Karpas-422 (cell line): ENCODE data around the gene ACE. TPM values are rescaled to one million over a fixed set of nuclear protein-coding genes. Genes with fewer than 3 reads are reported as not detected.

Experiments used
- DNase-seq: peaks from one replicate; pipeline ENCODE4 v3.0.0-alpha.2; 2015
- H2AFZ ChIP-seq: fragments of 200-600 bp; sonication (generic); 2 replicates; pipeline ENCODE4 v1.6.1; 2014; ENCODE audit warnings: antibody characterized with exemption, low read length, mixed read lengths
- H3K27ac ChIP-seq: fragments of 200-600 bp; sonication (generic); 2 replicates; pipeline ENCODE4 v1.5.1; 2014; ENCODE audit warnings: mild to moderate bottlenecking, low read length, moderate library complexity
- H3K27me3 ChIP-seq: fragments of 200-600 bp; sonication (generic); 2 replicates; pipeline ENCODE4 v1.6.1; 2014; ENCODE audit warnings: low read length, mixed read lengths
- H3K36me3 ChIP-seq: fragments of 200-600 bp; sonication (generic); 2 replicates; pipeline ENCODE4 v1.6.1; 2014; ENCODE audit warnings: low read length, mixed read lengths; ENCODE audit not compliant: insufficient read depth
- H3K4me1 ChIP-seq: fragments of 200-600 bp; sonication (generic); 2 replicates; pipeline ENCODE4 v1.6.1; 2014; ENCODE audit warnings: mild to moderate bottlenecking, low read length, mixed read lengths
- H3K4me2 ChIP-seq: fragments of 200-600 bp; sonication (generic); 2 replicates; pipeline ENCODE4 v1.6.1; 2014; ENCODE audit warnings: low read length, low read depth, mild to moderate bottlenecking; ENCODE audit not compliant: poor library complexity, severe bottlenecking
- H3K4me3 ChIP-seq: fragments of 200-600 bp; sonication (generic); 2 replicates; pipeline ENCODE4 v1.5.1; 2014; ENCODE audit warnings: mild to moderate bottlenecking, antibody characterized with exemption, low read length, mixed read lengths
- H3K79me2 ChIP-seq: fragments of 200-600 bp; sonication (generic); 2 replicates; pipeline ENCODE4 v1.6.1; 2014; ENCODE audit warnings: mild to moderate bottlenecking, low read length, mixed read lengths
- H3K9ac ChIP-seq: fragments of 200-600 bp; sonication (generic); 2 replicates; pipeline ENCODE4 v1.6.0; 2014; ENCODE audit warnings: low read length
- H3K9me2 ChIP-seq: fragments of 200-600 bp; sonication (generic), shearing (Covaris generic); replicated peaks from 2 replicates; pipeline ENCODE4 v1.6.0; 2014; ENCODE audit warnings: mild to moderate bottlenecking, low read length, moderate library complexity; ENCODE audit not compliant: insufficient read depth
- H3K9me3 ChIP-seq: fragments of 300-700, 200-600 bp; sonication (generic); 2 replicates; pipeline ENCODE4 v1.6.1; 2014; ENCODE audit warnings: low read length, mixed read lengths
- H4K20me1 ChIP-seq: fragments of 200-600 bp; sonication (generic); 2 replicates; pipeline ENCODE4 v1.6.1; 2014; ENCODE audit warnings: mild to moderate bottlenecking, antibody characterized with exemption, low read length, low read depth; ENCODE audit not compliant: insufficient read depth
- total RNA-seq: library from RNA; depleted of rRNA; stranded (reverse); fragments of >200 nt; shearing (Covaris generic); gene quantifications from 2 replicates; pipeline ENCODE4 v1.2.3, GENCODE V29; 2014; ENCODE audit warnings: low replicate concordance

Gene ACE
- total RNA-seq, 1 experiment from 2014 or later: 6.7 TPM

DNA sequence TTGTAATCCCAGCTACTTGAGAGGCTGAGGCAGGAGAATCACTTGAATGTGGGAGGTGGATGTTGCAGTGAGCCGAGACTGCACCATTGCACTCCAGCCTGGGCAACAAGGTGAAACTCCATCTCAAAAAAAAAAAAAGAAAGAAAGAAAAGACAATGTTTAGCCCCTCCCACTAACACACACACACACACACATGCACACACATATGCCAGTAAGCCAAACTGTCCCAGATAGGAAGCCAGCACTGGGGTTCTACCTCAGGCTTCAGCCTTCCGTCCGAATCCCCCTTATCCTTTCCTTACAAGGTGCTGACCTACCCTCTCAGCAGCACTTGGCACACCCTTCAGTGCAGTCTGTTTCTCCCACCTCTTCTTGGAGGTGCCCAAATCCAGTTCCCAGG is 37.6 kb downstream of the ACE start:
- no peaks in the 10 kb centered on the region for H3K36me3 ChIP-seq
- no peaks in the 10 kb centered on the region for H3K9me3 ChIP-seq
- peak; percentile 68 for DNase-seq
- H3K4me1 ChIP-seq: peaks cover 65% of the 10 kb centered on the region
- H3K9me2 ChIP-seq: no peaks in the 10 kb centered on the region
- peak overlapping the region; percentile 21; the same call in 1 of the 2 replicates for H2AFZ ChIP-seq
- H4K20me1 ChIP-seq: no peaks in the 10 kb centered on the region
- H3K79me2 ChIP-seq: no peaks in the 10 kb centered on the region
- H3K9ac ChIP-seq: peak overlapping the region; percentile 56
- no peaks in the 10 kb centered on the region for H3K27me3 ChIP-seq
- H3K4me3 ChIP-seq: peak overlapping the region; percentile 60
- peak overlapping the region; percentile 73 for H3K4me2 ChIP-seq
- H3K27ac ChIP-seq: peak overlapping the region; percentile 88

DNA sequence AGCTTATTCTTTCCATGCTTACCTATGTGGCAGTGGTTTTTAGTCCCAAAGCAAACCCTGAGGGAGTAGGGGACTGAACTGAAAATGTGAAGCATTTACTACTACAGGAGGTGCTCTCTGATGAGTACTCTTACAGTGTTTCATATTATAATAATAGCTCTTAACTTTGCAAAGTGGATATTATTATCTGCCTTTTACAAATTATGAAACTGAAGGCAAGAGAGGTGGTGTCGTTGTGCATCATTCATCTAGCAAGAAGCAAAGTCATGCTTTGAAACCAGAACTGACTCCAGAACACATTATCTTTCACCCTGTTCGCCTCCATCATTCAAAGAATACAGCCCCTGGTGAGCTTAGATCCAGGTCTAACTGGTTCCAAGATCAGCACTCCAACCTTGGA is 38.1 kb downstream of the ACE start:
- Histone ChIP-seq H3K4me2 (peak overlapping the region; percentile 73), H3K27me3 (no peaks in the 10 kb centered on the region), H3K9me3 (no peaks in the 10 kb centered on the region), H4K20me1 (no peaks in the 10 kb centered on the region), H3K4me3 (peak overlapping the region; percentile 60), H3K9me2 (no peaks in the 10 kb centered on the region), H3K79me2 (no peaks in the 10 kb centered on the region), H3K9ac (peak overlapping the region; percentile 56), H3K4me1 (peaks cover 70% of the 10 kb centered on the region), H3K27ac (peak overlapping the region; percentile 88), H3K36me3 (no peaks in the 10 kb centered on the region), H2AFZ (peak overlapping the region; percentile 21; the same call in 1 of the 2 replicates)
- DNase-seq: peak; percentile 81

DNA sequence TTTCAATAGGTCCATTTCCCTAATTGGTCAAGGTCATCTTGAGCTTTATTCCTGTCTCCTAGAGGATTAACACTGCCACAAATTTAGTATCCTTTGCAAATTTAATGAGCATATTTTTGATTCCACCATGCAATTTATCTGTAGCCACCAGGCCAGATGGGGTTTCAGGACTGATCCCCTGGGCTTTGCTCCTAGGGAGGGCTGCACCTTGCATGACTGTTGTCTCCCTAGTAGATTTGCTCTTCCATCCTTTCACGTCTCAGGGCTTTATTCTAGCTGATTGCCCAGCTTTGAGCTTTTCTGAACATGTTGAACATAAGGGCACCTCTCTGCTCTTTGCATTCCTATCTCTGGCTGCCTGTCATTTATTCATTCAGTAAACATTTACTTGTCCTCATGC is 38.6 kb downstream of the ACE start:
- H3K36me3 ChIP-seq: no peaks in the 10 kb centered on the region
- H3K9me3 ChIP-seq: no peaks in the 10 kb centered on the region
- H3K27me3 ChIP-seq: no peaks in the 10 kb centered on the region
- H3K27ac ChIP-seq: peak overlapping the region; percentile 88
- H4K20me1 ChIP-seq: no peaks in the 10 kb centered on the region
- peaks cover 75% of the 10 kb centered on the region for H3K4me1 ChIP-seq
- peak; percentile 82 for DNase-seq
- peak overlapping the region; percentile 60 for H3K4me3 ChIP-seq
- H3K79me2 ChIP-seq: no peaks in the 10 kb centered on the region
- H3K9me2 ChIP-seq: no peaks in the 10 kb centered on the region
- peak overlapping the region; percentile 73 for H3K4me2 ChIP-seq
- peak overlapping the region; percentile 56 for H3K9ac ChIP-seq
- peak overlapping the region; percentile 21; the same call in 1 of the 2 replicates for H2AFZ ChIP-seq

DNA sequence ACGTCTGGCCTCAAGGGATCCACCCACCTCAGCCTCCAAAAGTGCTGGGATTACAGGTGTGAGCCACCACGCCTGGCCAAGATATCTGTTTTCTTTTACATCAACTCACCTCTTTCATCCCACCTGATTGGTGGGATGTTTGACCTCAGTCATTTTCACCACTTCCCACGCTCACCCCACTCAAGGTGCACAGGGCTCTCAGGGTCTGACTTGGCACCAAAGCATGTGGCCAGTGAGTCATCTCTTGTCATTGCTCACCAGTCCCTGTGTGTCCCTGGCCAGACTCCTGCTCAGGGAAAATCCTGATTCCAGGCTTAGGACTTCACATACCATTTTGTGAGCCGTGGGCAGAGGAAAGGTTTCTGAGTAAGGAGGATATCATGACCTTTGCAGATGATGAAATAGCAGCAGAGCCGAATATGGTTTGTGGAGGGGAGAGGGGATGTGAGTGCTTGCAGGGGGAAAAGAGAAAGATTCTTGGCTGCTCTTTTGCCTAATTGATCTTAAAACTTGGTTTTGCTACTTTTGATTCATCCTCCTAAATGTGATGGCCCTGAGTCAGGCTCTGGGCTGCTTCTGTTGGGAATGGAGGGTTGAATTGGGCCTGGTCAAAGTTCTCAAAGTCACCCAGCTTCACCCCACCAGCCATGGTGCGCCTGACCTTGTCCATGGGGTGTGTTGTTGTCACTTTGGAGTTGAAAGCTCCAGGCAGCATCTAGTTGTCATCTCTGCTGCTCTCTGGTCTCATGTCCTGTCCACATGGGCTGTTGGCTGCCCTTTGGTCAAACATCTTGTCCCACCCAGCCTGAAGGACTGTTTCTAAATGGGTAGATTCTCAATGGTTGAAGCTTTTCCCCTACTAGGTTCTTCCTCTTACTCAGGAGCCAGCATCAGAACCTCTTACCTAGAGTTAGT is 40.3 kb downstream of the ACE start:
- Histone ChIP-seq H3K79me2 (no peaks in the 10 kb centered on the region), H4K20me1 (no peaks in the 10 kb centered on the region), H3K9me2 (no peaks in the 10 kb centered on the region), H3K36me3 (no peaks in the 10 kb centered on the region), H3K27me3 (no peaks in the 10 kb centered on the region), H3K9me3 (no peaks in the 10 kb centered on the region), H3K9ac (no peak overlapping the region), H3K4me3 (no peak overlapping the region), H3K4me2 (no peak overlapping the region), H2AFZ (no peak overlapping the region), H3K27ac (no peak overlapping the region; the same call in 1 of the 2 replicates), H3K4me1 (peaks cover 81% of the 10 kb centered on the region)
- no peak for DNase-seq

DNA sequence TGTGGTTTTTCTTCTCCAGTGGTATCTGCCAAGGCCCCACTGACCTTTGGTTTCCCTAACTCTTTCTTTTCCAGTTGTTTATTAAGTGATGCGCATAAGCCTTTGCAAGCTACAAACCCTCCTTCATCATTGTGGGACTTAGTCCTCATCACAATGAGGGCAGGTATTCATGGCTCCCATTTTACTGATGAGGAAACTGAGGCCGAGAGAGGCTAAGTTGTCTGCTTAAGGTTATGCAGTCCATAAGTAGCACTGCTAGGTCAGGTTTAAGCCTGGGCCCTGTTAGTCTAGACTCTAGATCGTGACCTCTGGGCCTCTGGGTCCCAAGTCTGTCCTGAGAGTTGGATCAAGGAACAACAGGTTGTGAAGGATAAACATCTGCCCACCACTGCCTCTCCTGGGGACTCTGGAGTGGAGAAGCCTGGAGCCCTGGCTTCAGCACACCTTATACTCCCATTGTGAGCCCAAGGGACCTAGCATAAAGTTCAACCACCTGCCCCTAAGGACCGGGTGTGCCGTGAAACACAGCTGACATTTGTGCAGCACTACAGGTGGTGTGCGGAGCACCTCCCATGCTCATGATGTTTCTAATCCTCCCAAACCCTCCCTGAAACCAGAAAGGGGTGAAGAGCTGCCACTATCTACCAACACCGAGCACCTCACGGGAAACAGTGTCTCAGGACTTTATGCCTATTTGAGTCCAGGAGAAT is 41.1 kb downstream of the ACE start:
- no peak overlapping the region for H3K9ac ChIP-seq
- H2AFZ ChIP-seq: no peak overlapping the region
- peaks cover 77% of the 10 kb centered on the region for H3K4me1 ChIP-seq
- no peaks in the 10 kb centered on the region for H3K36me3 ChIP-seq
- H3K4me2 ChIP-seq: no peak overlapping the region
- DNase-seq: no peak
- H4K20me1 ChIP-seq: no peaks in the 10 kb centered on the region
- H3K9me3 ChIP-seq: no peaks in the 10 kb centered on the region
- H3K4me3 ChIP-seq: no peak overlapping the region
- no peaks in the 10 kb centered on the region for H3K27me3 ChIP-seq
- H3K9me2 ChIP-seq: no peaks in the 10 kb centered on the region
- no peaks in the 10 kb centered on the region for H3K79me2 ChIP-seq
- no peak overlapping the region; the same call in 1 of the 2 replicates for H3K27ac ChIP-seq

DNA sequence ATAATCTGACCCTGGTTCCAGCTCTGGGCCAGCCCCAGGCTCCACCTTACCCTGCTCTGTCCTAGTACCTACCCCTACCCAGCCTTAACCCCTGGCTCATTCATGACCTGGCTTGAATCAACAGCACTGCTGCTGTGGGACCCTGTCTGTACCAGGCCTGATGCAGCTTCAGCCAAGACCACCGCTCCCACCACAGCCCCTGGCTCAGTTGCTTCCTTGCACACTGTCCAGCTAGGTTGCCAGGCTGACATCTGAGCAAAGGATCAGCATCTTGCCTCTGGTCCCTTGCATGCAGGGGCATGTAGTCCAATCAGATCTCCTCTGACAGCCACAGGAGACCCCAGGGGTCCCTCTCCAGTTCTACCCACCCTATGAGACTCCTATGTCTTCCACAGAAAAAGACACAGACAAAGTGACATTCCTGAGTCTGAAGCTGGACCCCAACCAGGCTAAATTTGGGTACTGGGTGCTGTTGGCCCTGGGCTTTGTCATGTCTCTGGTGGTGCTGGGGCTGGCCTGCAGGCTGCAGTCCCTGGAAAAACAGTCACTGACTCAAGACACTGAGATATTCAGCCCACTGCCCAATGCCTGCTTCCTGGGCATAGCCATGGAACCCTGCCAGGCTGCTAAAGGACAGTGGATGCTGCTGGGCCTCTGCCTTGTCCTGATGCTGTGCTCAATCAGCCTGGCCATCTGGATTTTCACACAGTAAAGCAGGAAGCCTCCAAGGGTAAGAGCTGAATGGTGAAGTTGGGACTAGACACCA is 42.4 kb downstream of the ACE start:
- Histone ChIP-seq H3K4me1 (peaks cover 66% of the 10 kb centered on the region), H3K27me3 (no peaks in the 10 kb centered on the region), H4K20me1 (no peaks in the 10 kb centered on the region), H3K4me3 (no peak overlapping the region), H3K27ac (no peak overlapping the region), H3K9me2 (no peaks in the 10 kb centered on the region), H2AFZ (no peak overlapping the region), H3K4me2 (no peak overlapping the region), H3K9ac (no peak overlapping the region), H3K79me2 (no peaks in the 10 kb centered on the region), H3K36me3 (no peaks in the 10 kb centered on the region), H3K9me3 (no peaks in the 10 kb centered on the region)
- DNase-seq: no peak

DNA sequence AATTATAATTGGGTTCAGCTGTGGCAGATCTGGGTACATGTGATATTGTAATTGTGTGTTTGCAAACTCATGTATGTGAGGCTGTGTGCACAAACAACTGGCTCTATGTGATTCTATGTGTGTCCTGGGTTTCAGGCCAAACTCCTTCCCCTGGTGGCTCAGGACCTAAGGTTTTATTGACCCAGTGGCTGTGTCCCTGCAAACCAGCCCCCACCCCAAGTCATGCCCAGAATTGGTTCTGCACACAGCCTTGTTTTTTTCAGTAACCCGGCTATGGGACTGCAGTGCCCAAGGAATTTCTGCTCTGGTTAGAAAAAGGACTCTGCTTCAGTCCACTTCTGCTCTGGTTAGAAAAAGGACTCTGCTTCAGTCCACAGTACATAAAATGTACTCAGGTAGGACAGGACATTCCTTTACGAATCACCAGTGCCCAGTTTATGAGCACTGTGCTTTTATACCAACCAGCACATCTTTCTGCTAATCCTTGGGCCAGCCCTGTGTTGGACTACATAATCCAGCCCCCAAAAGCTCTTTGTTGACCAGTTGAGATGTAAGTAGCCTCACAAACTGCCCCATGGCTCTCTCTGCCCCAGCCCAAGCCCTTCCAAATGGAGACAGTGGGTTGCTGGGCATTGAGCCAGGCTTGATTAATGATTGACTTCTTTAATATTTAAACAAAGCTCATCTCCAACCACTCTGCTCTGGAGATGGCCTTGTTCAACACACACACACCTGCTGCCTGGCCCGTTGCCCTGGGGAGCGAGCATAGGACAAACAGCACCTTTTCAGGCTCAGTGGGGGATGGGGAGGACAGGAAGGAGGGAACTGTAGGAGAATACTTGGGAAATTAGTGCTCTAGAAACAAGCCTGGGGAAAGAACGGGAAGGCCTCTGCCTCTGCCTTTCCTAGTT is 43.4 kb downstream of the ACE start:
- Histone ChIP-seq H2AFZ (no peak overlapping the region), H3K36me3 (no peaks in the 10 kb centered on the region), H3K79me2 (no peaks in the 10 kb centered on the region), H3K27ac (no peak overlapping the region), H3K27me3 (no peaks in the 10 kb centered on the region), H3K4me2 (no peak overlapping the region), H3K9me2 (no peaks in the 10 kb centered on the region), H3K4me3 (no peak overlapping the region), H3K4me1 (peaks cover 57% of the 10 kb centered on the region), H3K9ac (no peak overlapping the region; the same call in 1 of the 2 replicates), H3K9me3 (no peaks in the 10 kb centered on the region), H4K20me1 (no peaks in the 10 kb centered on the region)
- DNase-seq: no peak
